H1 (cell line): ENCODE measurements around the gene OCSTAMP.

ENCODE experiments used
- ASH2L ChIP-seq: fragments of 200-600, 300-600 bp; sonication (generic); IDR thresholded peaks from one replicate; pipeline ENCODE4 v1.7.1; 2017; ENCODE audit warnings: low read length
- CTCF ChIP-seq, 3 experiments: IDR thresholded peaks; 1 replicate in 2 of 3; 2 replicates in 1 of 3; pipeline versions ENCODE4 v1.5.1 to v1.6.1; 2011; ENCODE audit warnings: low read length in 3 of 3, mild to moderate bottlenecking in 3 of 3, inconsistent platforms in 2 of 3, low read depth in 1 of 3, moderate library complexity in 1 of 3; ENCODE audit not compliant: insufficient read depth in 1 of 3; ENCODE audit errors: control extremely low read depth in 1 of 3
- EZH2 ChIP-seq: fragments of 200-600 bp; sonication (generic); IDR thresholded peaks from 2 replicates; pipeline ENCODE4 v1.7.1; 2012; ENCODE audit warnings: low read depth, mild to moderate bottlenecking, moderate library complexity, low read length, inconsistent platforms; ENCODE audit not compliant: severe bottlenecking
- HDAC2 ChIP-seq, 2 experiments: fragments of 300-600 bp in 1 of 2; sonication (generic) in 1 of 2; IDR thresholded peaks; 2 replicates each; pipeline ENCODE4 v1.6.1; 2011 to 2012; ENCODE audit warnings: low read depth in 2 of 2, low read length in 2 of 2, mild to moderate bottlenecking in 2 of 2, moderate library complexity in 2 of 2, borderline replicate concordance in 1 of 2, inconsistent platforms in 1 of 2
- JUN ChIP-seq: IDR thresholded peaks from 2 replicates; pipeline ENCODE4 v1.6.1; 2011; ENCODE audit warnings: low read depth, mild to moderate bottlenecking, improper control_type of control experiment, low read length
- MAX ChIP-seq: IDR thresholded peaks from 2 replicates; pipeline ENCODE4 v1.6.1; 2012; ENCODE audit warnings: inconsistent platforms
- POLR2A ChIP-seq, 2 experiments: IDR thresholded peaks; 1 replicate in 1 of 2; 2 replicates in 1 of 2; pipeline ENCODE4 v1.6.1; 2011; ENCODE audit warnings: low read depth in 2 of 2, low read length in 2 of 2, mild to moderate bottlenecking in 2 of 2; ENCODE audit errors: control extremely low read depth in 1 of 2
- POLR2AphosphoS5 ChIP-seq: IDR thresholded peaks from 2 replicates; pipeline ENCODE4 v1.6.1; 2011; ENCODE audit warnings: low read depth, low read length
- RXRA ChIP-seq: IDR thresholded peaks from 2 replicates; pipeline ENCODE4 v1.6.1; 2011; ENCODE audit warnings: low read depth, mild to moderate bottlenecking, low read length, moderate library complexity; ENCODE audit not compliant: insufficient read depth
- SP2 ChIP-seq: IDR thresholded peaks from 2 replicates; pipeline ENCODE4 v1.6.1; 2012; ENCODE audit warnings: mild to moderate bottlenecking, low read length, inconsistent platforms
- SP4 ChIP-seq: IDR thresholded peaks from 2 replicates; pipeline ENCODE4 v1.6.1; 2012; ENCODE audit warnings: low read length, inconsistent platforms
- SRF ChIP-seq: IDR thresholded peaks from 2 replicates; pipeline ENCODE4 v1.6.1; 2011; ENCODE audit warnings: mild to moderate bottlenecking, low read depth, low read length, moderate library complexity
- SUZ12 ChIP-seq: fragments of 200-600 bp; sonication (generic); IDR thresholded peaks from 2 replicates; pipeline ENCODE4 v1.6.1; 2012; ENCODE audit warnings: mild to moderate bottlenecking, inconsistent platforms, low read length, moderate library complexity, mixed read lengths

DNA sequence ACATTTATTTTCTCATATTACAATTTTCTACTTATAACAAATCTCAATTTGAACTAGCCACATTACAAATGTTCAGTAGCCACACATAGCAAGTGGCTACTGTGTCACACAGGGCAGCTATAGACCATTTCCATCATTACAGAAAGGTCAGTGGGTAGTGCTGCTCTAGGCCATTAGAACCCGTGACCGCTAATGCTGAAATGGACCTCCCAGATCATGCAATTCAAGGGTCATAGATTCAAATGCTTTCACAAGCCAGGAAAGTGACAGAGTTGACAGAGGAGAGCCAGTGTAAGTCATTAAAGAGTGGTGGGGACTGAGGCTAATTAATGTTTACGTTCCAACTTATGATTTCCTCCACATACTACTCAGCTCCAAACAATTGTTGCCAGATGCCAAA lies 3.5 kb upstream of the OCSTAMP start:
- TF ChIP-seq POLR2A (IDR thresholded peaks at IDR 0.05; ENCODE audit: control extremely low read depth in 1 of 2, low read depth in 2 of 2, low read length in 2 of 2) = no peak
- no peak for TF ChIP-seq MAX
- TF ChIP-seq CTCF (IDR thresholded peaks at IDR 0.05; ENCODE audit: control extremely low read depth in 1 of 3, insufficient read depth in 1 of 3, low read depth in 1 of 3, low read length in 3 of 3) = no peak
- no peak for TF ChIP-seq HDAC2 (IDR thresholded peaks at IDR 0.05; ENCODE audit: borderline replicate concordance in 1 of 2, low read depth in 2 of 2, low read length in 2 of 2)
- TF ChIP-seq ASH2L = no peak
- TF ChIP-seq JUN = no peak
- no peak for TF ChIP-seq RXRA
- no peak for TF ChIP-seq POLR2AphosphoS5
- no peak for TF ChIP-seq EZH2
- no peak for TF ChIP-seq SUZ12
- TF ChIP-seq SP2 = no peak
- TF ChIP-seq SP4 = no peak
- no peak for TF ChIP-seq SRF
